ENCODE data around the gene DDT. TPM values are rescaled to one million over a fixed set of nuclear protein-coding genes. Genes with fewer than 3 reads are reported as not detected.

DDT gene
- total RNA-seq, 1 experiment from 2014 or later: 101 TPM

- no peak for DNase-seq
- Mint-ChIP-seq H3K4me3 (ENCODE audit: low read depth, unreplicated experiment) (no peak overlapping the region), H3K4me1 (ENCODE audit: low read depth, unreplicated experiment) (peaks cover 10% of the 10 kb centered on the region), H3K27me3 (ENCODE audit: unreplicated experiment) (no peaks in the 10 kb centered on the region), H3K27ac (ENCODE audit: unreplicated experiment) (no peak overlapping the region), H3K36me3 (ENCODE audit: insufficient read depth, unreplicated experiment) (peaks cover 13% of the 10 kb centered on the region), H3K9me3 (ENCODE audit: low read depth, unreplicated experiment) (no peaks in the 10 kb centered on the region)
- intact Hi-C loops (cut with micrococcal nuclease; ENCODE audit: unreplicated experiment): no loop called here
- no peak for TF ChIP-seq CTCF (IDR thresholded peaks at IDR 0.05; ENCODE audit: unreplicated experiment)
- CTCF ChIA-PET: no interaction called here
- no TSS peak for BruUV-seq (replicated peaks)
These were observed 35.8 kb upstream of the DDT start for GRCh38 chr22:24010018-24010391.

- no peaks in the 10 kb centered on the region for H3K9me3 Mint-ChIP-seq (ENCODE audit: low read depth, unreplicated experiment)
- H3K4me3 Mint-ChIP-seq (ENCODE audit: low read depth, unreplicated experiment): no peak overlapping the region
- H3K27ac Mint-ChIP-seq (ENCODE audit: unreplicated experiment): no peak overlapping the region
- intact Hi-C loops (cut with micrococcal nuclease; ENCODE audit: unreplicated experiment): no loop called here
- no peaks in the 10 kb centered on the region for H3K27me3 Mint-ChIP-seq (ENCODE audit: unreplicated experiment)
- peaks cover 13% of the 10 kb centered on the region for H3K36me3 Mint-ChIP-seq (ENCODE audit: insufficient read depth, unreplicated experiment)
- no peak for DNase-seq
- CTCF ChIA-PET: no interaction called here
- no peak for TF ChIP-seq CTCF (IDR thresholded peaks at IDR 0.05; ENCODE audit: unreplicated experiment)
- BruUV-seq (replicated peaks): no TSS peak
- peaks cover 10% of the 10 kb centered on the region for H3K4me1 Mint-ChIP-seq (ENCODE audit: low read depth, unreplicated experiment)
These were observed 35.2 kb upstream of the DDT start for GRCh38 chr22:24009227-24010017.

- BruUV-seq (replicated peaks): no TSS peak
- Mint-ChIP-seq H3K27ac (ENCODE audit: unreplicated experiment) (no peak overlapping the region), H3K4me1 (ENCODE audit: low read depth, unreplicated experiment) (peaks cover 5% of the 10 kb centered on the region), H3K9me3 (ENCODE audit: low read depth, unreplicated experiment) (no peaks in the 10 kb centered on the region), H3K36me3 (ENCODE audit: insufficient read depth, unreplicated experiment) (peaks cover 13% of the 10 kb centered on the region), H3K4me3 (ENCODE audit: low read depth, unreplicated experiment) (no peak overlapping the region), H3K27me3 (ENCODE audit: unreplicated experiment) (no peaks in the 10 kb centered on the region)
- no peak for DNase-seq
- CTCF ChIA-PET: no interaction called here
- intact Hi-C loops (cut with micrococcal nuclease; ENCODE audit: unreplicated experiment): no loop called here
- no peak for TF ChIP-seq CTCF (IDR thresholded peaks at IDR 0.05; ENCODE audit: unreplicated experiment)
These were observed 34.4 kb upstream of the DDT start for GRCh38 chr22:24008381-24009226.

GRCh38 chr22:24008022-24008283 lies 33.7 kb upstream of the DDT start:
- CTCF ChIA-PET: no interaction called here
- no peak for TF ChIP-seq CTCF (IDR thresholded peaks at IDR 0.05; ENCODE audit: unreplicated experiment)
- Mint-ChIP-seq H3K4me1 (ENCODE audit: low read depth, unreplicated experiment) (no peaks in the 10 kb centered on the region), H3K36me3 (ENCODE audit: insufficient read depth, unreplicated experiment) (peaks cover 13% of the 10 kb centered on the region), H3K27ac (ENCODE audit: unreplicated experiment) (no peak overlapping the region), H3K27me3 (ENCODE audit: unreplicated experiment) (no peaks in the 10 kb centered on the region), H3K4me3 (ENCODE audit: low read depth, unreplicated experiment) (no peak overlapping the region), H3K9me3 (ENCODE audit: low read depth, unreplicated experiment) (no peaks in the 10 kb centered on the region)
- intact Hi-C loops (cut with micrococcal nuclease; ENCODE audit: unreplicated experiment): no loop called here
- DNase-seq: no peak
- BruUV-seq (replicated peaks): no TSS peak
